ENCODE data around the gene RPS6KA1. TPM values are rescaled to one million over a fixed set of nuclear protein-coding genes. Genes with fewer than 3 reads are reported as not detected.
"Not testable (repeated sequence)": the region's sequence is repeated elsewhere in the genome, so short reads cannot be mapped to it uniquely, and the experiment has no call there.

The RPS6KA1 gene
- polyA plus RNA-seq, 3 donors, result 8.9 to 13.9 (median 13.3) TPM

DNA sequence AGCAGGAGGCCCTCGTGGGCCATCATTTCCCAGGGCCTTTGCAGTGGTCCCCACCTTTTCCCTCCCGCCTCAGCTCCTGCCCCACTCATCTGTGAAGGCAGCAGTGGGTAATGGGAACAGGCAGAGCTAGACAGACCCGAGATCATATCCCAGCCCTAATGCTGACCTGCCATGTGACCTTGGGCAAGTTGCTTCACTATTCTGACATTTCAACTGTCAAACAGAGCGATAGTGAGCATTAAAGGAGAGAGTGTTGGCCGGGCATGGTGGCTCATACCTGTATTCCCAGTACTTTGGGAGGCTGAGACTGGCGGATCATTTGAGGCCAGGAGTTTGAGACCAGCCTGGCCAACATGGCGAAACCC lies 51.7 kb downstream of the RPS6KA1 start:
- WGBS, 3 donors, result 68 to 82% (median 79%) methylated on average over 7 of the region's 7 CpGs

DNA sequence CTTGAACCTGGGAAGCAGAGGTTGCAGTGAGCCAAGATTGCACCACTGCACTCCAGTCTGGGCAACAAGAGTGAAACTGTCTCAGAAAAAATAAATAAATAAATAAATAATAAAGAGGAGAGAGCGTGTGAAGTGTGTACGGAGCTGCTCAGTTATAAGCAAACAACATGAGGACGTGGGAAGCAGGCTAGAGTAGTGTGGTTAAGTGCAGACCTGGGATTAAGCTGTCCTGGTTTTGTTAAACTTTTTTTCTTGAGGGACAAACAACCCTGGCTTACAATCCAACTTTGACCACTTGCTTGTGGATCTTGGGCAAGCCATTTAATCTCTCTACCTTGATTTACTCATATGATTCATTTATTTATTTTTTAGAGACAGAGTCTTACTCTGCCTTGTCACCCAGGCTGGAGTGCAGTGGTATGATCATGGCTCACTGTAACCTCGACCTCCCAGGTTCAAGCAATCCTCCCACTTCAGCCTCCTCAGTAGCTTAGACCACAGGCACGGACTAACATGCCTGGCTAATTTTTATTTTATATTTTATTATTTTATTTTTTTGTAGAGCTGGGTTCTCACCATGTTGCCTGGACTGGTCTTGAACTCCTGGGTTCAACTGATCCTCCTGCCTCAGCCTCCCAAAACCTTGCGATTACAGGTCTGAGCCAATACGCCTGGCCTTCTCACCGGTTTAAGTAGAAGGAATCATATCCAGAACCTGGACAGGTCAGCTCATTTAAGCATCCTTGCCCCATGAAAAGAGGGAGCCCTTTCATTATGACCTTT lies 52.7 kb downstream of the RPS6KA1 start:
- 79 to 82% (median 82%) methylated on average over 8 of the region's 8 CpGs for WGBS, 3 donors

More for the DNA sequence above, 51.7 kb downstream of the RPS6KA1 start:
- H3K27ac ChIP-seq (ENCODE audit: low read depth, low read length), result no peak overlapping the region

DNA sequence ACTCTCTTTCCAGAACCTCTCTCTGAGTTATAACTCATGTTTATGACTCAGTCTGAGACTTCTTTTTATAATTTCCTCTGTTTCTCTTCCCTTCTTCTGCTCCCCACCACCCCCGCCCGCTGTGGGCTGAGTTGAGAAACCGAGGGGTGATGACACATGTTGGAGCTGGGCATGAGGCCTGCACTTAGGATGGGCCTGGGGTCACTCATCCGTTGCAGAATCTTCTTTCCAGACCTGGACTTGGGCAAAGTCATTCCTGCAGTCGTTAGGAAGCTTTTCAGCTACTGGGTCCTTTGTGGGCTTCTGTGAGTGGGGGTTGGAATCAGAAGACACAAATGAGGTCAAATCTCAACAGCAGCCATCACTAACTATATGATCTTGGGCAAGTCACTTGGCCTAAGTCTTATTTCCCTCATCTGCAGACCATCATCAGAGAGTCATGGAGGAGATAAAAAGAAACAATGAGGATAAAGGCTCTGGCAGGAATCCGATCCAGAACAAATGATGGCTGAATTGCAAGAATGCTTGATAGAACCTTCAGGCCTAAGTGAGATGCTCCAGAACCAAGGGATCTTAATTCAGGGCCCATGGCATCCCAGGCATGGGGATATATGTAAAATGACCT lies 53.4 kb downstream of the RPS6KA1 start:
- 49 to 66% (median 58%) methylated on average over 5 to 6 of the region's 6 CpGs for WGBS, 3 donors
- H3K27ac ChIP-seq (ENCODE audit: low read depth, low read length), result no peak overlapping the region

More for the DNA sequence above, 52.7 kb downstream of the RPS6KA1 start:
- no peak overlapping the region for H3K27ac ChIP-seq (ENCODE audit: low read depth, low read length)

DNA sequence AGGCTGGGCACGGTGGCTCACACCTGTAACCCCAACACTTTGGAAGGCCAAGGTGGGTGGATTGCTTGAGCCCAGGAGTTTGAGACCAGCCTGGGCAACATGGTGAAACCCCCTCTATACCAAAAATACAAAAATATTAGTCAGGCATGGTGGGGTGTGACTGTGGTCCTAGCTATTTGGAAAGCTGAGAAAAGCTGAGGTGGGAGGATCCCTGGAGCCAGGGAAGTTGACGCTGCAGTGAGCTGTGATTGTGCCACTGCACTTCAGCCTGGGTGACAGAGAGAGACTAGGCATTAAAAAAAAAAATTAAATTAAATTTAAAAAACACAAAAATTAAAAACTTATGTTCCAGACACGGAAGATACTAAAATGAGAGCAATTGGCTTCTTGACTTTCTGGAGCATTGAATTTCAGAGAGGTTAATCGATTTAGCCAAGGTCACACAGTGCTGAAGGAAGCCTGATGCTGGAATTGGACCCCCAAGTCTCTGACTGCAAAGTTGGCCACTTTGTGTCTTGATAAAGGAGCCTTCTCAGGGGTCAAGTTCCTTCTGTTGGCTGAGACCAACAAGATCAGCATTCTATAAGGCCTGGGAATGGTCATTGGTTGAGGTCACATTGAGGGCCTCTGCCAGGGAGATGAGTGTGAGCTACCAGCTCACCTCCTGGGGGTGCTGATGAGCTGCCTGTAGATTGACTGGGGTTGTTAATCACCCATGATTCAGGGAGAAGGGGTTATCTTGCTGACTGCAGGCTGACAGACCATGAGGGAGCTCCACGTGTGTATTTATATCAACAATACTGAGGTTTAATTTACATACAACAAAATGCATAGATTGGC lies 54.3 kb downstream of the RPS6KA1 start:
- no peak overlapping the region for H3K27ac ChIP-seq (ENCODE audit: low read depth, low read length)
- WGBS, 3 donors, result 78 to 84% (median 82%) methylated on average over 5 of the region's 5 CpGs

DNA sequence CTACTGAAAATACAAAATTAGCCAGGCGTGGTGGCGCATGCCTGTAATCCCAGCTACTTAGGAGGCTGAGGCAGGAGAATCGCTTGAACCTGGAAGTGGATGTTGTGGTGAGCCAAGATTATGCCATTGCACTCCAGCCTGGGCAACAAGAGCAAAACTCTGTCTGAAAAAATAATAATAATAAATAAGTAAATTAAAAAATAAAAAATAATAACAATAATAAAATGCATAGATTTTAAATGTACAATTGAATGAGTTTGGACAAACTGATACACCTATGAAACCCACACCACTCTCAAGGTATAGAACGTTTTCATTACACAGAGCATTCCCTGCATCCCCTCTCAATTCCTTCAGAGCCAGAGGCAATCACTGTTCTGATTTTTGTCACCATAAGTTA lies 55.0 kb downstream of the RPS6KA1 start:
- 85 to 91% (median 87%) methylated on average over 4 of the region's 4 CpGs for WGBS, 3 donors

DNA sequence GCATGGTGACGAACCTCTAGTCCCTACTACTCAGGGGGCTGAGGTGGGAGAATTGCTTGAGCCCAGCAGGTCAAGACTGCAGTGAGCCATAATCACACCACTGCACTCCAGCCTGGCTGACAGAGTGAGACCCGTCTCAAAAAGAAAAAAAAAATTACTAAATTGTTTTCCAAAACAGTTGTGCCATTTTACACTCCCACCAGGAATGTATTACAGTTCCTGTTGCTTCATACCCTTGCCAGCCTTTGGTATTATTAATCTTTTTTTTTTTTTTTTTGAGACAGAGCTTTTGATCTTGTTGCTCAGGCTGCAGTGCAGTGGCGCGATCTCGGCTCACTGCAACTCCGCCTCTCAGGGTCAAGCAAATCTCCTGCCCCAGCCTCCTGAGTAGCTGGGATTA lies 55.9 kb downstream of the RPS6KA1 start:
- 61 to 74% (median 72%) methylated on average over 6 of the region's 6 CpGs for WGBS, 3 donors
- H3K27ac ChIP-seq (ENCODE audit: low read depth, low read length), result no peak overlapping the region

More for the DNA sequence above, 55.0 kb downstream of the RPS6KA1 start:
- not testable (repeated sequence) for H3K27ac ChIP-seq (ENCODE audit: low read depth, low read length)

DNA sequence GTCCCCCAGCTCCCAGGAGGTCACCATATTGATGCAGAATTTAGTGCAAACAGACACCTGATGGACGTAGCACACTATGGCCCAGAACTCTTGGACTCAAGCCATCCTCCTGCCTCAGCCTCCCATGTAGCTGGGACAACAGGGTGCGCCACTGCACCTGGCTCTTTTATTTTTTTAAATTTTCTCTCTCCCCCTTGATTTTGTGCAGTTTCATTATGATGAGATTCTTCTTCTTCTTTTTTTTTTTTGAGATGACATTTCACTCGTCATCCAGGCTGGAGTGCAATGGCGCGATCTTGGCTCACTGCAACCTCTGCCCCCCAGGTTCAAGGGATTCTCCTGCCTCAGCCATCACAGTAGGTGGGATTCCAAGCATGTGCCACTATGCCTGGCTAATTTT lies 63.8 kb downstream of the RPS6KA1 start:
- 81 to 83% (median 83%) methylated on average over 5 of the region's 5 CpGs for WGBS, 3 donors
- no peak overlapping the region for H3K27ac ChIP-seq (ENCODE audit: low read depth, low read length)

DNA sequence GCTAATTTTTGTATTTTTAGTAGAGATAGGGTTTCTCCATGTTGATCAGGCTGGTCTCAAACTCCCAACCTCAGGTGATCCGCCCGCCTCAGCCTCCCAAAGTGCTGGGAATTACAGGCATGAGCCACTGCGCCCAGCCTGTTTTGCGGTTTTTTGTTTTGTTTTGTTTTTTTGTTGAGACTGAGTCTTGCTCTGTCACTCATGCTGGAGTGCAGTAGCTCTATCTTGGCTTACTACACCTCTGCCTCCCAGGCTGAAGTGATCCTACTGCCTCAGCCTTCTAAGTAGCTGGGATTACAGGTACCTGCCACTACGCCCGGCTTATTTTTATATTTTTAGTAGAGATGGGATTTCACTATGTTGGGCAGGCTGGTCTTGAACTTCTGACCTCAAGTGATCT lies 65.0 kb downstream of the RPS6KA1 start:
- H3K27ac ChIP-seq (ENCODE audit: low read depth, low read length), result not testable (repeated sequence)
- WGBS, 3 donors, result 87 to 95% (median 93%) methylated on average over 6 of the region's 6 CpGs

DNA sequence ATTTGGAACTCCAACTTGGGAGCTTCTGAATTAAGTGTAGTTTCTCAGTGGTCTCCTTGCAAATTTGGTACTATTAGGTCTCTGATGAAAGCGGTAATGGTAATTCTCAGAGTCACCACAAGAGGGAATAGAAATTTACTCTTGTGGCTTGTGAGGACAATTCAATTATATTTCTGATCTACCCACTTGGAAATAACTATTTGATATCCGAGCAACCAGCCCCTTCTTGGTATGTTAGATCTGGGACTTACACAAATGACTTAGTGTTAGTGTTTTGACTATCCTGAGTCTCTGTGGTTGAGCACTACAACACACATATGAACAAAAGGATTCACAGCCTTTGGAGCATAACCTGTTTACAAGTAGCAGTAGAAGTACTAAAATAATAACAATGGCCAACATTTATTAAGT lies 68.1 kb downstream of the RPS6KA1 start:
- WGBS, 3 donors, result 3 to 4% (median 3%) methylated on average over 2 of the region's 2 CpGs
- H3K27ac ChIP-seq (ENCODE audit: low read depth, low read length), result no peak overlapping the region

DNA sequence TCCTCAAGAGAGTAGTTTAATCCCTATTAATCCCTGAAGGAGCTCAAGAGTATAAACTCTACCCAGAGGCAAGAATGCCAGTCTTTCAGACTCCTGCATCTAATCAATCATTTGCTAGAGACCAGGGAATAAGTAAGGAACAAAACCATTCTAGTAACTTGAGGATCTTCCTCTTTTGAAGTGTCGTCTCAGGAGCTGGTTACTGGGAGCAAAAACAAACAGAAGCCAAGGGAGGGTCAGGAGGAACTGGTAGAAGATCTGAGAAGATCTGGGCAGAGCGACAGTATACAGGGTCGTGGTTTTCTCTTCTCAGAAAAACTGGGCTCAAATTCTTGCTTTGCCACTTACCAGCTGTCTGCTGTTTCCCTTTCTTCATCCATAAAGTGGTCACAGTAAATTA lies 69.3 kb downstream of the RPS6KA1 start:
- no peak overlapping the region for H3K27ac ChIP-seq (ENCODE audit: low read depth, low read length)
- WGBS, 3 donors, result 31 to 65% (median 37%) methylated on average over 3 of the region's 3 CpGs

DNA sequence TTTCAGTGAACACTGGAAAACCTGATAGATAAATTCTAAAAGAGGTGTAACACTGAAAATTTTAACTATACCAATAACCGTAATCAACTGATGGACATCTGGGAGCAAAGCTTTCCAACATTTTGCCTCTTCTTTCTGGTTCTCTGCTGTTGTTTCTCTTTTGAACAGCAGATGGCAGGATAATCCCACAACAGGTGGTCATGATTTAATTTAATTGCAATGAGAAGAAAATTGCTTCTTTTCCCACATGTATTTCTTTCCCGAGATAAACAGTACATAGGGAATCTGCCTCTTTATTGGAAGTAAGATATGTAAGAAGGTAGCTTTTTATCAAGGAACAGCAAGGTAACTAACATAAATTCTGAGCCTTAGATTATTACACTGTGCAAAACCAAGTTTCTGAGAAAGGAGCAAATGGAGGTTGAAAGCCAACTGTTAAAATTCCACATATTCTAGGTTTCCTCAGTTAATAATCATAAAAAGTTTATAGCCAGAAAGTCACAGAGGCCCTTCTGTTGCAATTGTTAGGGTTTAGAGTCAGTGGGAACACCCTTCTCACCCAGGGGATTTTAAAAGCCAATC lies 72.9 kb downstream of the RPS6KA1 start:
- WGBS, 3 donors, result 0 to 1% (median 1%) methylated on average over 2 of the region's 2 CpGs

DNA sequence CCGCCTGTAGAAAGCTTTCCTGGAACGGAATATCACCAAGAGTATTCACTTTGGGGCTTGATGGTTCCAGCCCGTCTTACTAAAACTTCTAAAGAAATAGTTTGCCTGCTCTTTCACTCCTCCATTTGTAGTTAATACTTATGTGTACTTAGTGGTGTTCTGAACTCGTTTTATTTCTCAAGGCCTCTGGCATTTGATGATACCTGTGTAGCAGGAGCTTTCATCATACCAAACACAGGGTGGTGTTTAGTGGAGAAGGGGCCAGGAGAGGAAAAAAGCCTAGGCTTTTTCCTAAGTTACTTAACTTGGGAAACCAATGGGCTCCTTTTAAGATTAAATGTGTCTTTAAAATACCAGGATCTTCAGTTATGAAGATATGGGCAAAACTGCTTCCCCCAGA lies 74.3 kb downstream of the RPS6KA1 start:
- WGBS, 3 donors, result 51 to 68% (median 65%) methylated on average over 4 of the region's 4 CpGs
- H3K27ac ChIP-seq (ENCODE audit: low read depth, low read length), result no peak overlapping the region

More for the DNA sequence above, 72.9 kb downstream of the RPS6KA1 start:
- no peak overlapping the region for H3K27ac ChIP-seq (ENCODE audit: low read depth, low read length)

DNA sequence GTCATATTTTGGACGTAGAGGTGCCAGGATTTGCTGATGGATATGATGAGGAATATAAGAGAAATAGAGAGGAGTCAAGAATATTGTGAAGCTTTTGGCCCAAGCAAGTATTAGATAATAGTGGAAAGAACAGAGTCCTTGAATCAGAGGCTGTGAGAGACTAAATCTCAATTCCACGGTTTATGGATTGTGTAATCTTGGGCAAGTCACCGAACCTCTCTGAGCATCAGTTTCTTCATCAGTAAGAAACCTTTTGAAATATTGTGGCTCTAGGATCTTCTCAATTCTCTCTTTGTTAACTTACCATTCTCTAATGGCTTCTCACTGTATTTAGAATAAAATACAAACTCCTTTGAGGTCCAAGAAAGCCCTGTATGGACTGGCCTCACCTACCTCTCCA lies 77.6 kb downstream of the RPS6KA1 start:
- 47 to 68% (median 52%) methylated on average over 3 of the region's 3 CpGs for WGBS, 3 donors
- H3K27ac ChIP-seq (ENCODE audit: low read depth, low read length), result no peak overlapping the region

DNA sequence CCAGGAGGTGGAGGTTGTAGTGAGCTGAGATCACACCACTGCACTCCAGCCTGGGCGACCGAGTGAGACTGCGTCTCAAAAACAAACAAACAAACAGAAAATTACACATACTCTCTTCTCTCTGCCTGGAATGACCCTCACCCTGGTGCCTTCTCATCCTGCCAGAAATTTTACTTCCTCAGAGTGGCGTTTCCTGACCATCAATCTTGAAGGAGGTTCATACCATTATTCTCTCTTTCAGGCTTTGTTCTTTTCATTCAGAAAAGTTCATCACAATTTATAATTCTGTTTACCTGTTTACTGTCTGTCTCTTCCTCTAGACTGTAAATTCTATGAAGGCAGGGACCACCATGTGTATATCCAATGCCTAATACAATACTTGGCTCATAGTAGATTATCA lies 79.3 kb downstream of the RPS6KA1 start:
- WGBS, 3 donors, result 43 to 73% (median 54%) methylated on average over 4 of the region's 4 CpGs

DNA sequence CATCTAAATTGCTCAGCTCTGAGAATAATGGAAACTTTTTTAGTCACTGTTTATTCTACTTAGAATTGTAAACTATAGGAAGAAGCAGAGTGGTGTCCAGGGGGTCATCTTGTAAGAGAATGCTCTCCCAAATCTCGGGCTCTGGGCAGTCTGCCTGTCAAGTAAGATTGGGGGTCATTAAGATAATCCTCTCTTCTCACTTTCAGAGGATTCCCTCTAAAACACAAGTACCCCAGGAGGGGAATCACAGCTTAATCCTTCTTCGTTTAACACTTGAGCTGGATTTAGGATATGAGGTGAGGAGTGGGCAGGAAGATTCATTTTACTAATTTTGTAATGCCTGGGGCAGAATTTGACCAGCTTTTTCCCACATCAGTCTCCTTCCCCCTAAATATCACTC lies 81.2 kb downstream of the RPS6KA1 start:
- 58 to 75% (median 69%) methylated on average over 2 of the region's 2 CpGs for WGBS, 3 donors
- no peak overlapping the region for H3K27ac ChIP-seq (ENCODE audit: low read depth, low read length)

More for the DNA sequence above, 79.3 kb downstream of the RPS6KA1 start:
- H3K27ac ChIP-seq (ENCODE audit: low read depth, low read length), result no peak overlapping the region

DNA sequence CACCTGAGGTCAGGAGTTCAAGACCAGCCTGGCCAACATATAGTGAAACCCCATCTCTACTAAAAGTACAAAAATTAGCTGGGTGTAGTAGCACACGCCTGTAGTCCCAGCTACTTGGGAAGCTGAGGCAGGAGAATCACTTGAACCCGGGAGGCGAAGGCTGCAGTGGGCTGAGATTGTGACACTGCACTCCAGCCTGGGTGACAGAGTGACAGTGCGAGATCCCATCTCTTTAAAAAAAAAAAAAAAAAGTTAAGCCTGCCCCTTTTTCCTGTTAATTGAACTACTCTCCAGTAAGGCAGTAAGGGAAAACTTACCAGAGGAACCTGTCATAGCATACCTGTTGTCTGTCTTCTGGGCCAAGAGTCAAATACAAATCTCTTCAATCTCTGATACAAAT lies 83.1 kb downstream of the RPS6KA1 start:
- 82 to 94% (median 83%) methylated on average over 4 of the region's 4 CpGs for whole genome bisulfite sequencing, 3 donors
- H3K27ac ChIP-seq (ENCODE audit: low read depth, low read length), result not testable (repeated sequence)

DNA sequence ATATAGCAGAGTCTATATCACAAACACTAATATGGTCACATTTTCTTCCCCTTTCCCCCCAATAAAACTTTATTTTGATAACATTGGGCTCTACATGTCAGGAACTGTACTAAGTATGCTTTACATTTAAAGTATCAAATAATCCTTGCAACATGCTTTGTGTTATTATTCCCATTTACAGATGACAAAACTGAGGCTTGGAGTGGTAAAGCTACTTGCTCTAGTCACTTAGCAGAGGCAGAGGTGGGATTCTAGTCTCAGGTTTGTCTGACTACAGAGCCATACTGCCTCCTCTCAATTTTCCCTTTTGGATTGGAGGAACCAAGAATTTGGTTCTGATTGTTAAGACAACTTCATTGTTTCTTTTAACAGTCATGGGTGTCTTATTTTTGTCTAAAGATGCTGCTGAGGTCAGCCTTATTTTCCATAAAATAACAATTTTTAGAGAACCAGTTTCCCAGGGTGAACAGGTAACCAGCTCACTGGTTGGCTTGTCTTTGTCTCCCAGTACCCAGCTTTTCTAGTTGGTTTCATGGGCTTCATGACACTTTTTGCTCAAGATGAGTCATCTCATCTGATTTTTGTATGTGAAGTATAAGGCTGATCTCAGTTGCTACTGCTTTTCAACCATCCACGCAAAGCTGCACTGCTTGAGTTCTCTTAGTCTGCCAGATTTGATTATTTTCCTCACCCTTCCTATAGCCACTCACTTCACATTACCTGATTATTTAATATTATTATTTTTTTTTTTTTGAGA lies 85.3 kb downstream of the RPS6KA1 start:
- no peak overlapping the region for H3K27ac ChIP-seq (ENCODE audit: low read depth, low read length)
- WGBS, 3 donors, result 86 to 100% (median 98%) methylated on average over 1 of the region's 1 CpG

DNA sequence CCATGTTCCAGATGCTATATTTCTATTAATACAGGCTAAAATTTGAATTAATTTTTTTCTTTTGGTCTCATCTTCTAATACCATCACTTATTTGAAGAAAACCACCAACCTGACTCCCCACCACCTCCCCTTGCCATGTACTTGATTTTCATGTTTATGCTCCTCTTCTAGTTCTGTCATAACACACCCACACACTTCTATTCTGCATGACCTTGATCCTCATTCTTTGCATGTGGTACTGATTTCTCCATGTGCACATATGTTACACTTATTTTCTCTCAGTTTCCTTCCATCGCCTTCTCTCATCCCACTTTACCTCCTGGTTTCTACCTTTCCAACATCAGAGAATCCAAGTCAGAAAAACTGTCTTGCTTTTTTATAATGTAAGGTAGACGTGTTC lies 87.3 kb downstream of the RPS6KA1 start:
- no peak overlapping the region for H3K27ac ChIP-seq (ENCODE audit: low read depth, low read length)
- WGBS, 3 donors, result 84 to 90% (median 88%) methylated on average over 2 of the region's 2 CpGs

Measured in adipose tissue (tissue), 3 donors.